WERI-Rb-1 (cell line): ENCODE measurements around the gene TOGARAM2.

ENCODE experiments used
- DNase-seq: peaks from one replicate; pipeline ENCODE4 v3.0.0-alpha.2; 2020
- H3K27ac ChIP-seq: fragments of 250-450 bp; sonication (Bioruptor Pico); 2 replicates; pipeline ENCODE4 v1.5.1; 2020; ENCODE audit warnings: mild to moderate bottlenecking, moderate library complexity
- H3K27me3 ChIP-seq: fragments of 250-450 bp; sonication (Bioruptor Pico); 2 replicates; pipeline ENCODE4 v1.5.1; 2021; ENCODE audit warnings: mild to moderate bottlenecking, low read depth, moderate library complexity; ENCODE audit not compliant: insufficient read depth, severe bottlenecking
- H3K36me3 ChIP-seq: fragments of 250-450 bp; sonication (Bioruptor Pico); 2 replicates; pipeline ENCODE4 v1.5.1; 2020; ENCODE audit warnings: mild to moderate bottlenecking, moderate library complexity
- H3K4me3 ChIP-seq: 2 replicates; pipeline ENCODE4 v1.5.1; 2011; ENCODE audit warnings: low read depth, mild to moderate bottlenecking, control low read depth, low read length
- H3K9me3 ChIP-seq: fragments of 250-450 bp; sonication (Bioruptor Pico); 2 replicates; pipeline ENCODE4 v1.5.1; 2021; ENCODE audit warnings: mild to moderate bottlenecking, moderate library complexity; ENCODE audit not compliant: severe bottlenecking
- CTCF ChIP-seq: IDR thresholded peaks from 2 replicates; pipeline ENCODE4 v1.5.1; 2011; ENCODE audit warnings: low read depth, mild to moderate bottlenecking, control low read depth, inconsistent platforms, low read length

The TOGARAM2 gene

GRCh38 chr2:29015701-29016470, 34.8 kb downstream of the TOGARAM2 start:
- peaks cover 5% of the 10 kb centered on the region for H3K9me3 ChIP-seq
- no peaks in the 10 kb centered on the region for H3K27me3 ChIP-seq
- no peaks in the 10 kb centered on the region for H3K36me3 ChIP-seq
- H3K27ac ChIP-seq, result peak overlapping the region; percentile 13; the same call in 1 of the 2 replicates
- no peak for DNase-seq
- no peak overlapping the region for H3K4me3 ChIP-seq
- TF ChIP-seq CTCF, result no peak

GRCh38 chr2:29016504-29016903, 35.4 kb downstream of the TOGARAM2 start:
- peaks cover 5% of the 10 kb centered on the region for H3K9me3 ChIP-seq
- DNase-seq, result no peak
- no peak overlapping the region for H3K4me3 ChIP-seq
- no peaks in the 10 kb centered on the region for H3K27me3 ChIP-seq
- no peak overlapping the region for H3K27ac ChIP-seq
- no peaks in the 10 kb centered on the region for H3K36me3 ChIP-seq
- TF ChIP-seq CTCF, result no peak

- no peak overlapping the region for H3K27ac ChIP-seq
- H3K27me3 ChIP-seq, result no peaks in the 10 kb centered on the region
- no peaks in the 10 kb centered on the region for H3K36me3 ChIP-seq
- TF ChIP-seq CTCF, result no peak
- H3K9me3 ChIP-seq, result peaks cover 5% of the 10 kb centered on the region
- no peak for DNase-seq
- no peak overlapping the region for H3K4me3 ChIP-seq
Observed at GRCh38 chr2:29017716-29018435, 36.8 kb downstream of the TOGARAM2 start.

- no peak for DNase-seq
- no peaks in the 10 kb centered on the region for H3K27me3 ChIP-seq
- no peak for TF ChIP-seq CTCF
- no peaks in the 10 kb centered on the region for H3K36me3 ChIP-seq
- H3K4me3 ChIP-seq, result no peak overlapping the region
- peaks cover 5% of the 10 kb centered on the region for H3K9me3 ChIP-seq
- H3K27ac ChIP-seq, result no peak overlapping the region
Observed at GRCh38 chr2:29021886-29022285, 40.8 kb downstream of the TOGARAM2 start.

- Histone ChIP-seq H3K36me3 (no peaks in the 10 kb centered on the region), H3K27ac (no peak overlapping the region), H3K9me3 (peaks cover 5% of the 10 kb centered on the region), H3K4me3 (no peak overlapping the region), H3K27me3 (no peaks in the 10 kb centered on the region)
- no peak for TF ChIP-seq CTCF
- no peak for DNase-seq
Observed at GRCh38 chr2:29022679-29023078, 41.6 kb downstream of the TOGARAM2 start.
